A549 (cell line): ENCODE measurements around the gene GPR146. TPM values are rescaled to one million over a fixed set of nuclear protein-coding genes. Genes with fewer than 3 reads are reported as not detected.

Experiments
- ATAC-seq, 2 experiments: fragments of 200-7000 bp in 1 of 2; fragments of >200 bp in 1 of 2; cut with Nextera tagmentation in 1 of 2; cut with Tn5 transposase in 1 of 2; 3 replicates each; pipeline versions ENCODE4 v1.8.0 to v1.9.1; 2018 to 2020; ENCODE audit warnings: mild to moderate bottlenecking in 1 of 2, moderate library complexity in 1 of 2
- CTCF ChIA-PET: fragments of 300-600 bp; sonication (Branson Sonifier 250); formaldehyde crosslinking; extraction: SDS; loops from one replicate; lab custom pipeline; 2021; ENCODE audit warnings: antibody characterized with exemption, inconsistent platforms; lab: Yijun Ruan, JAX
- POLR2A ChIA-PET: fragments of 350-600 bp; formaldehyde crosslinking; extraction: SDS; loops from one replicate; lab custom pipeline; 2021; ENCODE audit warnings: antibody characterized with exemption, inconsistent platforms; lab: Yijun Ruan, JAX
- DNase-seq, 2 experiments: peaks; one replicate each; pipeline versions ENCODE4 v3.0.0 to v3.0.0-alpha.2; 2011 to 2016; ENCODE audit warnings: low read depth in 1 of 2, low spot score in 1 of 2
- FAIRE-seq: peaks from 2 replicates; lab custom pipeline; 2011; peaks lifted over from hg19 to GRCh38; lab: Jason Lieb, UNC
- H3K27ac ChIP-seq, 2 experiments: fragments of >200 bp; sonication (Bioruptor Twin); formaldehyde crosslinking; 3 replicates each; pipeline ENCODE4 v1.5.1; 2016 to 2017
- H3K4me1 ChIP-seq: fragments of >200 bp; sonication (Bioruptor Twin); formaldehyde crosslinking; 3 replicates; pipeline ENCODE4 v1.6.1; 2016
- H3K4me2 ChIP-seq: fragments of >200 bp; sonication (Bioruptor Twin); formaldehyde crosslinking; 3 replicates; pipeline ENCODE4 v1.6.1; 2016
- H3K4me3 ChIP-seq: fragments of >200 bp; sonication (Bioruptor Twin); formaldehyde crosslinking; 3 replicates; pipeline ENCODE4 v1.5.1; 2016
- H3K9me3 ChIP-seq: fragments of >200 bp; sonication (Bioruptor Twin); formaldehyde crosslinking; 3 replicates; pipeline ENCODE4 v1.6.1; 2016
- CEBPB ChIP-seq, 2 experiments: fragments of >200 bp in 1 of 2; sonication (Bioruptor Twin) in 1 of 2; formaldehyde crosslinking in 1 of 2; IDR thresholded peaks; 2 replicates each; pipeline ENCODE4 v1.6.1; 2012 to 2016
- EHF ChIP-seq: fragments of 250-450 bp; sonication (Bioruptor Pico); IDR thresholded peaks from 2 replicates; pipeline ENCODE4 v1.5.0; 2020; ENCODE audit warnings: mild to moderate bottlenecking
- EHMT2 ChIP-seq: fragments of 200-600 bp; sonication (generic); IDR thresholded peaks from 2 replicates; pipeline ENCODE4 v1.6.1; 2016; ENCODE audit warnings: antibody characterized with exemption, low read depth, mild to moderate bottlenecking, moderate library complexity
- HDAC2 ChIP-seq: fragments of 200-600 bp; sonication (generic); IDR thresholded peaks from 2 replicates; pipeline ENCODE4 v1.6.1; 2016
- HOXA7 ChIP-seq: fragments of 250-450 bp; sonication (Bioruptor Pico); IDR thresholded peaks from 2 replicates; pipeline ENCODE4 v1.5.0; 2020; ENCODE audit warnings: mild to moderate bottlenecking, moderate library complexity
- JUNB ChIP-seq: fragments of >200 bp; sonication (Bioruptor Twin); formaldehyde crosslinking; IDR thresholded peaks from 2 replicates; pipeline ENCODE4 v1.6.1; 2016
- MAZ ChIP-seq: fragments of 150-350 bp; IDR thresholded peaks from 2 replicates; pipeline ENCODE4 v1.6.1; 2014; ENCODE audit warnings: antibody characterized with exemption, low read depth, low read length, borderline replicate concordance
- NFE2L2 ChIP-seq: fragments of 150-350 bp; conservative IDR thresholded peaks from 2 replicates; pipeline ENCODE4 v1.6.1; 2014; ENCODE audit warnings: low read length
- NPAS2 ChIP-seq: fragments of 250-450 bp; sonication (Bioruptor Pico); IDR thresholded peaks from 2 replicates; pipeline ENCODE4 v1.8.0; 2022; ENCODE audit warnings: mild to moderate bottlenecking, moderate library complexity, borderline replicate concordance
- POLR2A ChIP-seq: IDR thresholded peaks from 2 replicates; pipeline ENCODE4 v1.6.1; 2012; ENCODE audit warnings: mild to moderate bottlenecking, low read length
- RAD21 ChIP-seq, 2 experiments: fragments of >200 bp in 1 of 2; sonication (Bioruptor Twin) in 1 of 2; formaldehyde crosslinking in 1 of 2; IDR thresholded peaks in 1 of 2; conservative IDR thresholded peaks in 1 of 2; 2 replicates in 1 of 2; 3 replicates in 1 of 2; pipeline ENCODE4 v1.6.1; 2012 to 2018; ENCODE audit warnings: inconsistent platforms in 1 of 2
- TFCP2L1 ChIP-seq: fragments of 250-450 bp; sonication (Bioruptor Pico); IDR thresholded peaks from 2 replicates; pipeline ENCODE4 v1.5.0; 2021; ENCODE audit warnings: mild to moderate bottlenecking
- WGBS: methylation state at CpG from one replicate; pipeline ENCODE4 v1.1.6; 2017; ENCODE audit errors: missing lambda C conversion rate; 5-methylcytosine and 5-hydroxymethylcytosine counted together
- polyA plus RNA-seq, 4 experiments: library from polyadenylated mRNA; depleted of rRNA in 3 of 4; stranded (reverse); fragments of >200 nt; fragmentation: RNase III in 1 of 4; extraction: RNeasy Plus Mini Kit Qiagen cat#74134 plus additional on column Dnase treatment in 1 of 4; gene quantifications; 2 replicates in 3 of 4; 3 replicates in 1 of 4; pipeline ENCODE4 v1.2.3, GENCODE V29; 2011 to 2017
- TF ChIP-seq, protein P1 (sequence below): fragments of 250-450 bp; sonication (Bioruptor Pico); IDR thresholded peaks from 2 replicates; pipeline ENCODE4 v1.5.0; 2021; ENCODE audit warnings: mild to moderate bottlenecking, moderate library complexity, borderline replicate concordance
- TF ChIP-seq, protein P2 (sequence below): fragments of 150-350 bp; IDR thresholded peaks from 2 replicates; pipeline ENCODE4 v1.6.1; 2014; ENCODE audit warnings: low read depth, mild to moderate bottlenecking, low read length
- TF ChIP-seq, protein P3 (sequence below): fragments of 200-600 bp; sonication (generic); IDR thresholded peaks from 2 replicates; pipeline ENCODE4 v1.6.1; 2016; ENCODE audit warnings: antibody characterized with exemption, mild to moderate bottlenecking, moderate library complexity

GPR146 gene
- polyA plus RNA-seq, 2 of the 4 experiments (the other 2 are of a cell fraction), result 0.50 to 0.75 TPM

DNA sequence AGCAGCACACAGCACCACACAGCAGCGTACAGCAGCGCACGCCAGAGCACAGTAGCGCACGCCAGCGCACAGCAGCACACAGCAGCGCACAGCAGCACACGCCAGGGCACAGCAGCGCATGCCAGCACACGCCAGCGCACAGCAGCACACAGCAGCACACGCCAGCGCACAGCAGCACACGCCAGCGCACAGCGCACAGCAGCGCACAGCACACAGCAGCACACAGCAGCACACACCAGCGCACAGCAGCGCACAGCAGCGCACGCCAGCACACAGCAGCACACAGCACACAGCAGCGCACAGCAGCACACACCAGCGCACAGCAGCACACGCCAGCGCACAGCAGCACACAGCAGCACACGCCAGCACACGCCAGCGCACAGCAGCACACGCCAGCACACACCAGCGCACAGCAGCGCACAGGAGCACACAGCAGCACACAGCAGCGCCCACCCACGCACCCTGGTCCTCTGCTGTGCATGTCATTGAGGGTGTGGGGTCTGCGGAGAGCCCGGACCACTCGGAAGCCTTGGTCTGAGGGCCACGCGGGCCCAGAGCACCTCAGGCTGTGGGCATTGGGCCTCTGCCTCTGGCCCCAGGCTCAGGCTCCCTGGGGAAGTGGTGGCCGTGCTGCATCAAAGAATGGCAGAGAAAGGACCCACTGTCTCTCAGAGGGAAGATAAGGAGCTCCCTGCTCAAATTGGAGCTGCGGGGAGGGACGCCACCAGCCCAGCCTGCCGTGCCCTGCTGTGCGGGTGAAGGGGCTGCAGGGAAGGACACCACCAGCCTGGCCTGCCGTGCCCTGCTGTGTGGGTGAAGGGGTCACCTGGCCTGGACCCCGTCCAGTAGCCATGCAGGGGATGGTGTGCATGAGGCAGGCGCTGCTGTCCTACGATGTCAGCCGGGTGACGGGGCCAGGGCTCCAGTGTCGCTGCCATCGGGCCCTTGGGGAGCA lies 27.5 kb upstream of the GPR146 start (continued):
- no peak for TF ChIP-seq NFE2L2
- TF ChIP-seq, protein P1, sequence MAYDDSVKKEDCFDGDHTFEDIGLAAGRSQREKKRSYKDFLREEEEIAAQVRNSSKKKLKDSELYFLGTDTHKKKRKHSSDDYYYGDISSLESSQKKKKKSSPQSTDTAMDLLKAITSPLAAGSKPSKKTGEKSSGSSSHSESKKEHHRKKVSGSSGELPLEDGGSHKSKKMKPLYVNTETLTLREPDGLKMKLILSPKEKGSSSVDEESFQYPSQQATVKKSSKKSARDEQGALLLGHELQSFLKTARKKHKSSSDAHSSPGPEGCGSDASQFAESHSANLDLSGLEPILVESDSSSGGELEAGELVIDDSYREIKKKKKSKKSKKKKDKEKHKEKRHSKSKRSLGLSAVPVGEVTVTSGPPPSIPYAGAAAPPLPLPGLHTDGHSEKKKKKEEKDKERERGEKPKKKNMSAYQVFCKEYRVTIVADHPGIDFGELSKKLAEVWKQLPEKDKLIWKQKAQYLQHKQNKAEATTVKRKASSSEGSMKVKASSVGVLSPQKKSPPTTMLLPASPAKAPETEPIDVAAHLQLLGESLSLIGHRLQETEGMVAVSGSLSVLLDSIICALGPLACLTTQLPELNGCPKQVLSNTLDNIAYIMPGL (CRISPR knock-in tag), result no peak
- no peak for TF ChIP-seq RAD21 (conservative IDR thresholded peaks at IDR 0.05 in 1 of 2, IDR thresholded peaks at IDR 0.05 in 1 of 2)
- no peak for TF ChIP-seq POLR2A
- no peak for TF ChIP-seq TFCP2L1 (CRISPR knock-in tag)

DNA sequence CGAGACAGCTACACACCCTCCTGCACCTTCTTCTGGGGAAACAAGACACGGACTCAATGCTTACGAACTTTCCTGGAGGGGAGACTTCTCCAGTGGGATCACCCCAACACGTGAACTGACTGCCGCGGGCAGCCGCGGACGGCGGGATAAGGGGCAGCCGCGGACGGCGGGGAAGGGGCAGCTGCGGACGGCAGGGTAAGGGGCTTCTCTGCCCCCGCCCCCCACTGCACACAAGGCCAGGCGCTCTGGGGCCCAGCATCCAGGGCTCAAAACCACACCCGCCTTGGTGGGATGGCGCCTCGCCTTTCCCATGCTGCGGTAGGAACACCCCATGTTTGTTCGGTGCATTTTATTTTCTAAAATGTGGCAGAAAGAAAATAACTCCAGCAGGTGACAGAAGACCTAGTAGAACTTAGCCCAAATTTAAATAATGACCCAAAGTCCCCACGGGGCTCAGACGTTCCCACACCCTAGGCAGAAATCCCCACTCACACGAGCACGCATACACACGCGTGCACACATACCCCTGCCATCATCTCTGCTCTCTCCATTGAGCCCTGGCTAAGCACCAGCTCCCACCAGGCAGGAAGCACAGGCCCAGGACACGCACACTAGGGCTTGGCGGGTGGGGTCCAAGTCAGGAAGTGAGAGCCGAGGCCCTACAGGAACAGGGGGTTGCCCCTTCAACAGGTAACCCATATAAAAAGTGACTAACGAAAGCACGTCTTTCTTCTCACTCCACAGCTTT lies 26.6 kb upstream of the GPR146 start:
- no peak for TF ChIP-seq HDAC2
- TF ChIP-seq MAZ, result no peak
- no peak for TF ChIP-seq JUNB
- no peak for TF ChIP-seq EHMT2
- TF ChIP-seq, protein P2, sequence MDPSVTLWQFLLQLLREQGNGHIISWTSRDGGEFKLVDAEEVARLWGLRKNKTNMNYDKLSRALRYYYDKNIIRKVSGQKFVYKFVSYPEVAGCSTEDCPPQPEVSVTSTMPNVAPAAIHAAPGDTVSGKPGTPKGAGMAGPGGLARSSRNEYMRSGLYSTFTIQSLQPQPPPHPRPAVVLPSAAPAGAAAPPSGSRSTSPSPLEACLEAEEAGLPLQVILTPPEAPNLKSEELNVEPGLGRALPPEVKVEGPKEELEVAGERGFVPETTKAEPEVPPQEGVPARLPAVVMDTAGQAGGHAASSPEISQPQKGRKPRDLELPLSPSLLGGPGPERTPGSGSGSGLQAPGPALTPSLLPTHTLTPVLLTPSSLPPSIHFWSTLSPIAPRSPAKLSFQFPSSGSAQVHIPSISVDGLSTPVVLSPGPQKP, result no peak
- no peak for TF ChIP-seq HOXA7 (CRISPR knock-in tag)
- TF ChIP-seq TFCP2L1 (CRISPR knock-in tag), result no peak
- TF ChIP-seq CEBPB (IDR thresholded peaks at IDR 0.05), result no peak
- ChIA-PET CTCF (interaction anchor here (1.2 to 14.9 kb wide), 4 partner anchors 25 to 159 kb away, joined by 3 to 138 read pairs (median 26); no protein-coding TSS in a partner anchor), POLR2A (no interaction called here)
- Histone ChIP-seq H3K27ac (no peak overlapping the region), H3K4me2 (no peak overlapping the region), H3K9me3 (no peaks in the 10 kb centered on the region), H3K4me1 (no peaks in the 10 kb centered on the region), H3K4me3 (no peak overlapping the region)
- no peak for DNase-seq
- no peak for ATAC-seq
- whole genome bisulfite sequencing, result 93% methylated on average over 33 of the region's 34 CpGs
- no peak for FAIRE-seq

DNA sequence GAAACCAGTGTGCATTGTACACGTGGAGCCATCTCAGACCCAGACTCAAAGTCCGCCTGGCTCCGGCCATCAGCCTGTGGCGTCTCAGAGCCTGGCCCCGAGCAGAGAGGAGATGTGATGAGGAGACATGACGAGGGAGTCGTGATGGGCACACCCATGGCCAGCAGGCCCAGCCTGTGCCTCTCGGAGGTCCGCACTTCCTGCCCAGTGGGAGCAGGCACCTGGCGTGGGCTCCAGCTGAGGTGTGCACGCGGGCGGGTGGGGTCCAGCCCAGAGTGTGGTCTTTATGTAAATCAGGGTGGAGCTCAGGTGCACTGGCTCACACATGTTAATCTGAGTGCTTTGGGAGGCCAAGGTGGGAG lies 26.0 kb upstream of the GPR146 start:
- FAIRE-seq (no peak), DNase-seq (no peak), ATAC-seq (no peak)
- ChIA-PET POLR2A (interaction anchor here (0.6 kb wide), 1 partner anchor 57 kb away, joined by 4 read pairs; no protein-coding TSS in a partner anchor), CTCF (interaction anchor here (0.9 to 14.9 kb wide), 6 partner anchors 10 to 165 kb away, joined by 3 to 138 read pairs (median 6); no protein-coding TSS in a partner anchor)
- no peaks in the 10 kb centered on the region for H3K9me3 ChIP-seq
- H3K4me3 ChIP-seq, result no peak overlapping the region
- H3K4me2 ChIP-seq, result no peak overlapping the region
- no peak overlapping the region for H3K27ac ChIP-seq
- H3K4me1 ChIP-seq, result no peaks in the 10 kb centered on the region
- WGBS, result 89% methylated on average over 13 of the region's 13 CpGs
- no peak for TF ChIP-seq EHF
- no peak for TF ChIP-seq POLR2A
- no peak for TF ChIP-seq NPAS2 (CRISPR knock-in tag)
- TF ChIP-seq, protein P3, sequence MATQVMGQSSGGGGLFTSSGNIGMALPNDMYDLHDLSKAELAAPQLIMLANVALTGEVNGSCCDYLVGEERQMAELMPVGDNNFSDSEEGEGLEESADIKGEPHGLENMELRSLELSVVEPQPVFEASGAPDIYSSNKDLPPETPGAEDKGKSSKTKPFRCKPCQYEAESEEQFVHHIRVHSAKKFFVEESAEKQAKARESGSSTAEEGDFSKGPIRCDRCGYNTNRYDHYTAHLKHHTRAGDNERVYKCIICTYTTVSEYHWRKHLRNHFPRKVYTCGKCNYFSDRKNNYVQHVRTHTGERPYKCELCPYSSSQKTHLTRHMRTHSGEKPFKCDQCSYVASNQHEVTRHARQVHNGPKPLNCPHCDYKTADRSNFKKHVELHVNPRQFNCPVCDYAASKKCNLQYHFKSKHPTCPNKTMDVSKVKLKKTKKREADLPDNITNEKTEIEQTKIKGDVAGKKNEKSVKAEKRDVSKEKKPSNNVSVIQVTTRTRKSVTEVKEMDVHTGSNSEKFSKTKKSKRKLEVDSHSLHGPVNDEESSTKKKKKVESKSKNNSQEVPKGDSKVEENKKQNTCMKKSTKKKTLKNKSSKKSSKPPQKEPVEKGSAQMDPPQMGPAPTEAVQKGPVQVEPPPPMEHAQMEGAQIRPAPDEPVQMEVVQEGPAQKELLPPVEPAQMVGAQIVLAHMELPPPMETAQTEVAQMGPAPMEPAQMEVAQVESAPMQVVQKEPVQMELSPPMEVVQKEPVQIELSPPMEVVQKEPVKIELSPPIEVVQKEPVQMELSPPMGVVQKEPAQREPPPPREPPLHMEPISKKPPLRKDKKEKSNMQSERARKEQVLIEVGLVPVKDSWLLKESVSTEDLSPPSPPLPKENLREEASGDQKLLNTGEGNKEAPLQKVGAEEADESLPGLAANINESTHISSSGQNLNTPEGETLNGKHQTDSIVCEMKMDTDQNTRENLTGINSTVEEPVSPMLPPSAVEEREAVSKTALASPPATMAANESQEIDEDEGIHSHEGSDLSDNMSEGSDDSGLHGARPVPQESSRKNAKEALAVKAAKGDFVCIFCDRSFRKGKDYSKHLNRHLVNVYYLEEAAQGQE, result no peak
- TF ChIP-seq, all 56 proteins: peak for 0
